GM10266 (cell line): ENCODE measurements around the gene HMGXB3.
A peak's percentile ranks its signal among the peaks of the same experiment; 100 is the strongest.

Source experiments
- DNase-seq: peaks from one replicate; pipeline ENCODE4 v3.0.0; 2012; ENCODE audit errors: extremely low spot score
- CTCF ChIP-seq: IDR thresholded peaks from 2 replicates; pipeline ENCODE4 v1.5.1; 2012; ENCODE audit warnings: mild to moderate bottlenecking, low read depth; ENCODE audit not compliant: control insufficient read depth, insufficient read depth; ENCODE audit errors: missing control alignments

The HMGXB3 gene

GRCh38 chr5:150068961-150069645 lies 68.6 kb downstream of the HMGXB3 start:
- TF ChIP-seq CTCF, result no peak
- DNase-seq, result no peak

DNA sequence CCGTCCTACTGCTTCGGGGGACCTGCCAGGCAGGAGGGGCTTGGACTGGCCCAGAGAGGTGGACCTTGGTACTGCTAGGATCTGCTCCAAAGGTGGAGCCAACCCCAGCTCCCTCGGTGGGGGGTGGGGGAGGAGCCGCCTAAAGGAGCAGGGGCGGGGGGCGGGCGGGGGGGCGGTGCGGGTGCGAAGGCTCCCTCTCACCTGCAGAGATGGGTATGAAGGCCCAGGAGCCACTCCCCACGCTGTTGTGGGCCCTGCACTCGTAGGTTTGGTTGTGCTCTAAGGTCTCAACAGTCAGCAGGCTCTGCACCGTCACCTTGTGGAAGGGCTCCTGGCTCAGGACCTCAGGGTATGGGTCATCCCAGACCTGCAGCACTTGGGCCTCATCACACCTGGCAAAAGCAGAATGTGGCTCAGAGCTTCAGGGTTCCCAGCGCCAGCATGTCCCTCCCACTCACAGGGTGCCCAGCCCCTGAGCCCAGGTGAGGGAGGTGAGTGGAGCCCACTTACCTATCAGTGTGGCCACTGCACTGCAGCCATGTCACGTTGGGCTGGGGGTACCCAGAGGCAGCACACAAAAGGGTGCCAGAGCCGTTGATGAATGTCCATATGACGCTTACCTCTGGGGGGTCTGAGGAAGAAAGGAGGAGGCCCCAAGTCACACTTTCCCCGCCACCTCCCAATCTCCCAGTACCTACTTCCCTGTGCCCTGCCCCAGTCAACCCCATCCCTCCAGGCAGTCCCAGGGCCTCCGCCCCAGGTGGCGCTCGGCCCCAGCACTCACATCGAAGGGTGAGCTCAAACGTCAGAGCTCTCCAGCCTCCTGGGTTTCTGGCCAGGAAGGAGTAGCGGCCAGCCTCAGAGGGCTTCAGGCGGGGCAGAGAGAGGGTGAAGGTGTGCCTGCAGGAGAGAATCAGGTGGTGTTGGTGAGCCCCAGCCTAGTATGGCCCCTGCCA lies 69.4 kb downstream of the HMGXB3 start:
- no peak for TF ChIP-seq CTCF
- no peak for DNase-seq

DNA sequence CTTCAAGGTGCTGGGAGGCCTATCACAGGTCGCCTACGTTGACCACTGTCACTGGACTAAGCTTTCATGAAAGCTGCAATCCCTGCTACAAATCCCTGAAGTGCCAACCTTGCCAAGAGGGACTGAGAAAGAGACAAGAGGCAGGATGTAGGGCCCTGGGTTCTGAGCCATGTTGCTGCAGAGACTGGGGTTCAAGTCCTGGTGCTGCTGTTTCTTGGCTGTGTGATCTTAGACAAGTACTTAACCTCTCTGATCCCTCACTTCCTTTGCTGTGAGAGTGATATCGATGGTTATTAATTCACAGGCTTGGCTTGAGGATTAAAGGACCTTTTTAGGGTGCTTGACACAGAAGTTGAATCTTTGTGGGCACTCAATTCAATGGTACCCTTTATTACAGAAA lies 70.3 kb downstream of the HMGXB3 start:
- DNase-seq, result no peak
- TF ChIP-seq CTCF, result no peak

GRCh38 chr5:150073086-150073625 lies 72.6 kb downstream of the HMGXB3 start:
- no peak for DNase-seq
- TF ChIP-seq CTCF, result no peak

DNA sequence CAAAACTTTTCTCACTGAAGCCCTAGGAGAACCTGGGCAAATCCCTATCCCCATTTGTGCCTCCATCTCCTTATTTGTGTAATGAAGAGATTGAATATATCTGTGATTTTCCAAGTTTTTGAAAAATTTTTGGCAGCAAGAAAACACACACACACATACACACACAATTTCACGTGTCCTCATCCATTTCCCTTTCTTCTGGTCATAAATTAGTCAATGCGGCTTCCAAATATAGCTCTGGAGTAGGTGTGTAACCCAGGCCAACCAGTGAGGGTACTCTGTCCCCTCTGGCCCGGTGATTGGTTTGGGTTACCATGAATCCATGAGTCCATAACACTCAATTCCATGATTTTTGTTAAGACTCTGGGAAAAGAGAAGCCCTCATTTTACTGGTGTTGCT lies 73.1 kb downstream of the HMGXB3 start:
- no peak for DNase-seq
- TF ChIP-seq CTCF, result no peak

- TF ChIP-seq CTCF, result no peak
- peak; percentile 4 for DNase-seq
Measured at GRCh38 chr5:150075233-150075632, 74.7 kb downstream of the HMGXB3 start.

DNA sequence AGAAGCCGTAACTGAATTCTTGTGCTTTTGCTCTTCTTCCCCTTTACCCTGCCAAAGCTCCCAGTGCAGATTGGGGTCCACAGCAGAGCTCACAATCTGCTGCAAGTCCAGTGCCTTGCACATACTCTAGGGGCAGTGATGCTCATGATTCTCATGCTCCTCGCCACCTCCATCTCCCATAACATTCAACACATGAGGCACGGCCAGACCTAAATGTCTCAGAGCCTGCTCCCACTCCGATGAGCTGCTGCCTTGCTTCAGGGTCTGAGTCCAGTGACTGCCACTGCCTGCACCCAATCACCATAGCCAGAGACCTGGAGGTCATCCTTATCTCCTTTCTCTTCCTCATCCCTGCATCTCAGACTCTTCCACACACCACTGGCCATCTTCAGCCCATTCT lies 75.3 kb downstream of the HMGXB3 start:
- peak; percentile 24 for TF ChIP-seq CTCF
- peak; percentile 9 for DNase-seq
